Mesothelial cell of epicardium (in vitro differentiated cells): ENCODE results near the gene SHROOM3. TPM values are rescaled to one million over a fixed set of nuclear protein-coding genes. Genes with fewer than 3 reads are reported as not detected.

Source experiments
- DNase-seq, 2 experiments: peaks; one replicate each; pipeline ENCODE4 v3.0.0; 2021; ENCODE audit warnings: low spot score in 2 of 2; ENCODE audit not compliant: unreplicated experiment in 2 of 2
- H3K27ac Mint-ChIP-seq: 2 replicates; pipeline ENCODE4 v1.8.0; 2021; ENCODE audit warnings: mixed read lengths
- H3K27me3 Mint-ChIP-seq: 2 replicates; pipeline ENCODE4 v1.8.0; 2021; ENCODE audit warnings: low read depth, mixed read lengths
- H3K36me3 Mint-ChIP-seq: 2 replicates; pipeline ENCODE4 v1.8.0; 2021; ENCODE audit warnings: mixed read lengths
- H3K4me1 Mint-ChIP-seq: 2 replicates; pipeline ENCODE4 v1.8.0; 2021; ENCODE audit warnings: mixed read lengths
- H3K4me3 Mint-ChIP-seq: 2 replicates; pipeline ENCODE4 v1.8.0; 2021; ENCODE audit warnings: mild to moderate bottlenecking, moderate library complexity, mixed read lengths
- H3K9me3 Mint-ChIP-seq: 2 replicates; pipeline ENCODE4 v1.8.0; 2021; ENCODE audit warnings: mixed read lengths
- total RNA-seq: library from RNA; stranded (reverse); gene quantifications from 3 replicates; pipeline ENCODE4 v1.2.1, GENCODE V29; 2021
- TF ChIP-seq, protein P1 (sequence below): fragments of 200-600 bp; sonication (generic); IDR thresholded peaks from one replicate; pipeline ENCODE4 v1.5.0; 2021; ENCODE audit warnings: antibody characterized with exemption; ENCODE audit not compliant: unreplicated experiment

Gene SHROOM3
- total RNA-seq, 1 donor from 2014 or later = 62.7 TPM

DNA sequence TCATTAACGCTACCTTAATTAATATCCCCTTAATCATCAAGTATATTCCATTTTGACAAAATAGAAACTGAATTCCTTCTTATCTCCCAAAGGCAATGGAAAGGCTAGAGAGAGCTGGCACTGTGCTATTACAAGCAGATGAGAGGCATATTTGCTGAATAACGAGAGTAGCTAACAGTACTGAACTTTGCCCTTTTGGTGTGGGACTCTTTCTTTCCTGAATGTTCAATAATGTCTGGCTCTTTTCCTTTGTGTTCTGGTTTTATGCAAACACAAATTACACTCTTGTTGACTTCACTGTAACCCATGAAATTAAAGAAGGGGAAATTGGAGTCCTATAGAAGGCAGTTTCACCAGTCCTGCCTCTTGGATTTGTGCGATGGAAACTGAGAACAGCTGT, 63.5 kb downstream of the SHROOM3 start:
- peaks cover 16% of the 10 kb centered on the region for H3K4me1 Mint-ChIP-seq
- peak overlapping the region; percentile 13 for H3K27ac Mint-ChIP-seq

DNA sequence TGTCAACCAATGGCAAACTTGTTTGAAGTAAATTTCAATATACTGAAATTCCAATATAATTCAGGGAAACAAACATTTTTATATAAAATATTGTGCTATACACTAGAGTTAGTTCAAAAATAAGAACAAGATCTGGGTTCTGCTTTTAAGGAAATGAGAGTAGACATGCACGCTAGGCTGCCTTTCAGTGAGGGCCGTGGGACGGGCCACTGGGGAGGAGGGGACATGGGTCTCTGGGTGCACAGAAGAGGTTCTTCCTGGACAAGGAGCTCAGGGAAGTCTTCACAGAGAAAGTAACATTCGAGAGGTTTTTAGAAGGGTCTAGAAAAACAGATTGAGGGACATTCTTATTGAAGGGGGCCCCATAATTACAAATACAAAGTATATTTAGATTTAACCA, 64.4 kb downstream of the SHROOM3 start:
- no peak overlapping the region for H3K27ac Mint-ChIP-seq
- DNase-seq = no peak
- no peak overlapping the region for H3K4me3 Mint-ChIP-seq
- peaks cover 11% of the 10 kb centered on the region for H3K4me1 Mint-ChIP-seq
- peaks cover 2% of the 10 kb centered on the region for H3K36me3 Mint-ChIP-seq
- no peaks in the 10 kb centered on the region for H3K27me3 Mint-ChIP-seq
- H3K9me3 Mint-ChIP-seq = no peaks in the 10 kb centered on the region
- TF ChIP-seq, protein P1, sequence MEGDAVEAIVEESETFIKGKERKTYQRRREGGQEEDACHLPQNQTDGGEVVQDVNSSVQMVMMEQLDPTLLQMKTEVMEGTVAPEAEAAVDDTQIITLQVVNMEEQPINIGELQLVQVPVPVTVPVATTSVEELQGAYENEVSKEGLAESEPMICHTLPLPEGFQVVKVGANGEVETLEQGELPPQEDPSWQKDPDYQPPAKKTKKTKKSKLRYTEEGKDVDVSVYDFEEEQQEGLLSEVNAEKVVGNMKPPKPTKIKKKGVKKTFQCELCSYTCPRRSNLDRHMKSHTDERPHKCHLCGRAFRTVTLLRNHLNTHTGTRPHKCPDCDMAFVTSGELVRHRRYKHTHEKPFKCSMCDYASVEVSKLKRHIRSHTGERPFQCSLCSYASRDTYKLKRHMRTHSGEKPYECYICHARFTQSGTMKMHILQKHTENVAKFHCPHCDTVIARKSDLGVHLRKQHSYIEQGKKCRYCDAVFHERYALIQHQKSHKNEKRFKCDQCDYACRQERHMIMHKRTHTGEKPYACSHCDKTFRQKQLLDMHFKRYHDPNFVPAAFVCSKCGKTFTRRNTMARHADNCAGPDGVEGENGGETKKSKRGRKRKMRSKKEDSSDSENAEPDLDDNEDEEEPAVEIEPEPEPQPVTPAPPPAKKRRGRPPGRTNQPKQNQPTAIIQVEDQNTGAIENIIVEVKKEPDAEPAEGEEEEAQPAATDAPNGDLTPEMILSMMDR = no peak

More for the DNA sequence above, 63.5 kb downstream of the SHROOM3 start:
- TF ChIP-seq, protein P1 = no peak
- no peaks in the 10 kb centered on the region for H3K36me3 Mint-ChIP-seq
- no peak for DNase-seq
- H3K9me3 Mint-ChIP-seq = no peaks in the 10 kb centered on the region
- no peaks in the 10 kb centered on the region for H3K27me3 Mint-ChIP-seq
- H3K4me3 Mint-ChIP-seq = no peak overlapping the region

DNA sequence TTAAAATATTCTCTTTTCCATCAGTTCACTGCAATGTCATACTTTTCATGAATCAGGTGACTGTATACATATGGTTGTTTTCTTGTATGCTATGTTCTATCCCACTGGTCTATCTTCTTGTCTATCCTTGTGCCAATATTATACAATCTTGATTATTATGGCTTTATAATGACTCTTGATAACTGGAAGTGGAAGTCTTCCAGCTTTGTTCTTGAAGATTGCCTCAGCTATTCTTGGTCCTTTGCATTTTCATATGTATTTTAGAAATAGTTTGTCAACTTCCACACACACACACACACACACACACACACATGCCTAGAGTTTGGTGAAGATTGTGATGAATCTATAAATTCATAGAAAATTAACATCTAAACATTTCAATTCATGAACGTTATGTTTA, 67.9 kb downstream of the SHROOM3 start:
- Mint-ChIP-seq H3K4me3 (no peak overlapping the region), H3K27ac (no peak overlapping the region), H3K4me1 (peaks cover 10% of the 10 kb centered on the region), H3K27me3 (no peaks in the 10 kb centered on the region), H3K9me3 (no peaks in the 10 kb centered on the region), H3K36me3 (peaks cover 2% of the 10 kb centered on the region)
- no peak for DNase-seq
- TF ChIP-seq, protein P1 = no peak

DNA sequence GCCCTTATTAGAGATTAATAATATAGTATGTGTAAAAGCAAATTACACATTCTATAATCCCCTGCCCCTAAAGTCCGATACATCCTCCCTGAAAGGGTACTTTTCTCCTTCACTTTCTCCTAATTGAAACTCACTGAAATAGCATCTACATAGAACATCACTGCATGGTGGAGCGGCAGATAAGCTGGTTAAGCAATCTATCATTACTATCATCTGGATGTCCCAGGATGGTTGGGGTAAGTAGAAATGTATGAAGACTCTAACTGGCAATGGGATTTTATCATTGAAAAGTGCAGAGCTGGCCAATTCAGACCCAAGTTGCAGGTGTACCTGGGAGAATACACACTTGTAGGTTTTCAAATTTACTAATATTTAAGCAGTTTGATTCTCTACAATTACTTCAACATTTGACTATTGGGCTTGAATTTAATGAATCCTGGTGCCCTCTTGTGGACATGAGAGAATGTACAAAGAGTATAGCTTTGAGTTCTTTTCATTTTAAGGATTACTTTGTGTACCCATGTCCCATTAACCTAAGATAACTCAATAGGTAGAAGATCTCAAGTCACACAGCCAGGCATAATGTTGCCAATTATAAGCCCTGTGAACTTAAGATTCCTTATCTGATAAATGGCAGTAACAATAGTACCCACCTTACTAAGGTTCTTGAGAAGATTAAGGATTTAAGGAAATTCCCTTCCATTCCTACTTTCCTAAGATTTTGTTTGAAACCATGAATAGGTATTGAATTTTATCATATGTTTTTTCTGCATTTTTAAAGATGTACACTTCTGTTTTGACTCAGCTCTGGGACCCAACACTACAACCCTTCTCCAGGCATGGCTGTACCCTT, 69.8 kb downstream of the SHROOM3 start:
- Mint-ChIP-seq H3K27ac (no peak overlapping the region), H3K9me3 (no peaks in the 10 kb centered on the region), H3K27me3 (no peaks in the 10 kb centered on the region), H3K36me3 (peaks cover 2% of the 10 kb centered on the region), H3K4me1 (no peaks in the 10 kb centered on the region), H3K4me3 (no peak overlapping the region)
- TF ChIP-seq, protein P1 = peak; percentile 77
- no peak for DNase-seq

DNA sequence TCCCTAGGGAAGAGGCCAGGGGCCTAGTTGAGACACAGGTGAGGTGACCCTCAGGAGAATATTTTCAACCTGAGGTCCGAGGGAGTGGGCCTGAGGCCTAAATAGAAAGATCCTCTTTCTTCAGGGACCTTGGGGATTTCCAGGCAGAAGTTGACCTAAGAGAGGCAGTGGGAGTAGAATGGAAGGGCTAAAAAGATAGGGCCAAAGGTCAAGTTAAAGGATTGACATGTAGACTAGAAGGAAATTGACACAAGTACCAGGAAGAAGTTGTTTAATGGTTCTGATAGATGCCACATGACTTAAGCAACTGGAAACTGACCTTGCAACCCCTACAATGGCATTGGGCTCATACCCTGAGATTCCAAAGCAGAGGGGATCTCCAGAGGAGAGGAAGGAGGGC, 76.9 kb downstream of the SHROOM3 start:
- TF ChIP-seq, protein P1 = no peak
- peaks cover 6% of the 10 kb centered on the region for H3K9me3 Mint-ChIP-seq
- peaks cover 12% of the 10 kb centered on the region for H3K4me1 Mint-ChIP-seq
- H3K4me3 Mint-ChIP-seq = no peak overlapping the region
- peaks cover 2% of the 10 kb centered on the region for H3K36me3 Mint-ChIP-seq
- H3K27ac Mint-ChIP-seq = no peak overlapping the region
- H3K27me3 Mint-ChIP-seq = no peaks in the 10 kb centered on the region
- no peak for DNase-seq
